GM18511 (cell line): ENCODE results near the gene SELENOS.

Experiments
- ATAC-seq: cut with Tn5 transposase; IDR thresholded peaks from one replicate; pipeline ENCODE4 v1.9.1; 2021; ENCODE audit warnings: mild to moderate bottlenecking, moderate library complexity; ENCODE audit not compliant: unreplicated experiment

Gene SELENOS

GRCh38 chr15:101251830-101252820 lies 25.2 kb downstream of the SELENOS start, which contains the start of gene CHSY1:
Gene CHSY1, minus strand, starts transcription at chr15:101252048. Its CDS starts 592 bp downstream, at chr15:101251456.
- peak; percentile 78 for ATAC-seq

- ATAC-seq = peak; percentile 30
Observed at GRCh38 chr15:101250873-101251829, 26.1 kb downstream of the SELENOS start.

DNA sequence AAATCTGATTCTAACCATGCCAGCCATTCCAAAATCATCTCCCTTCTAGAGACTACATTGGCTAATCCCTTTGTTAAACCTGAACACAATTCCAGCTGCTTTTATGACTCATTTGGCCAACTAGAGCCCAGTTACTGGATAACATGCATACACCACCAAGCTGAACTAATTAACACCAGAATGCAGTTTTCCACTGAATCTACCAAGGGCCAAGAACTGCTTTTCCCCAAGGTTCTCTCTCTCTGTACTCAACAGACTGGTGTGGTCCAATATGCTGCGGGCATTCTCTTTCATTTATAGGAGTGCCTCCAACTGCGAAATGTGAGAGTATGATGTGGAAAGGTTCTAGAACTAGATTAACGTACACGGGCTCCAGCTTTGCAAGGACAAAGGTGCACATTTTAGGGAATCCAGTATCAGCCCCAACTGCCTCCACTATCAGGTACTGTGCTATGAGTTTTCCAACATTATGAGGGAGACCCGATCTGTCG lies 26.9 kb downstream of the SELENOS start:
- no peak for ATAC-seq

DNA sequence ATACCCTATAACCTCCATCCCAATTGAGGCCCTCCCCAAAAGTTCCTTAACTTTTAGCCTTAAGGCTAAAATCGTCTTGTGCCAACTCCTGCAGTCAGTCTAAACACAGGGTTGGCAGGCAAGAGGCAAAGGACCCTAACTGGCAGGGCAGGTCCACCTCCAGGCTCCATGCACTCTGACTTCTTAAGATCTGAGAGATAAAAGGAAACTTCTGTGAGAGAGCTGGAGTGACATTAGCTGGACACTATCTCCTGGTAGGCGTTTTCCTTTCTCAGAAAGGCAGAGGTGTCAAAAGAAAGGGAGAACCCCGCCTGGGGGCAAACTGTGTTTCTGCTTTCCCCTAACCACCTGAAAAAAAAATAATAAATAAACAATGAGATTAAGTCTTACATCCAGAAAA lies 29.0 kb downstream of the SELENOS start:
- ATAC-seq = no peak

GRCh38 chr15:101246824-101247745 lies 30.2 kb downstream of the SELENOS start:
- no peak for ATAC-seq

DNA sequence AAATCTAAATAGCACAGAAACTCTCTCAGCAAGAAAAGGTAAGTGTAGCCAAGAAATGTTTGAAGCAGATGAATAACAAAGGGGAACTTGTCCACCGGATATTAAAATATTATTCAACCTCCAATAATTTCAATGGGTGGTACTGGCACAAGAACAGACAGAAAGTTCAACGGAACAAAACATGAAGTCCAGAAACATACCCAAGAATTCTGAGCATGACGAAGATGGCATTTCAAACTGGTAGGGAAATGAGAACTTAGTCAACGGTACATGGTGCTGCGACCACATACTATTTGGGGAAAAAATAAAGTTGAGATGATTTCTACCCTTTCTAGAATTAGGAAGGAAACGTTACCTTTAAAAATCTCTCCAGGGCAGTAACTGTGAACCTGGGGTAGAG lies 30.9 kb downstream of the SELENOS start:
- ATAC-seq = no peak

GRCh38 chr15:101244889-101245668 lies 32.2 kb downstream of the SELENOS start:
- no peak for ATAC-seq

- no peak for ATAC-seq
Observed at GRCh38 chr15:101244036-101244781, 33.1 kb downstream of the SELENOS start.

- ATAC-seq = no peak
Observed at GRCh38 chr15:101243420-101243819, 33.9 kb downstream of the SELENOS start.

- ATAC-seq = no peak
Observed at GRCh38 chr15:101242999-101243336, 34.3 kb downstream of the SELENOS start.

DNA sequence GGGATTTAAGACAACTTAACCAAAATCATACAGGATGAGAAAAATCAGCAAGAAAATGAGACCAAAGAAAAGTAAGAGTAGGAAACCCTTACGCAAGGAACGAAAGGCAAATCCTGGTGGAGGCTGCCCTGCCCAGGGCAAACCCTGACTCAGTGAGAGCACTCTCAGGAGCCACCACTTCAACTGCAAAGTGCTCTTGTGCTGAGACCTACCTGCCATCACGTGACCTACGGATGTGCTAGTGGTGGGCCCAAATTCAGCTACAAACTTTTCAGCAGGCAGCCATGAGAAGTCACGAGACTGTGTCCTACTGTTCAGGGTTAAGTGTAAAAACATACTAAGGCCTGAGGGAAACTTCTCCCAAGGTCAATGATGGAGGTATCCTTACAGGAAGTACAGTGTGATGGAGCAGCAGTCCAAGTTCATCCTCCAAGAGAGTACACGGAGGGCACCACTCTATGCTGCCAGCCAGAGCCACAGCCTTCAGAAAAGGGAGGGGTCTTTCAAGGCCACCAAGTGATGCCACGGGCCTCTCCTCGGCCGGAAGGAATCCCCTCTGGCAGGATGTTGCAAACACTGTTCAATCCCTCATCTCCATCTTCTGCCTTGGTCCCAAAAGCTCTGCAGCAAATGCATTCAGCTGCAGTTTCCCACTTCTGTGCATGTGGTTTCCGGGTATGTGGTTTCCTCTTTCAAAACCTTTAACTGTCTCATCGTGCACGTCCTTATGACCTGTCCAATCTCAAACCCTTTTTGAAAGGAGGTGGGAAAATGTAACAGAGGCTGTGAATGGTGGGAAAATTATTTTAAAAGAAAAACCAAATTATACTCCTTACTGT lies 34.9 kb downstream of the SELENOS start:
- ATAC-seq = peak; percentile 76

- no peak for ATAC-seq
Observed at GRCh38 chr15:101240358-101240757, 36.9 kb downstream of the SELENOS start.

DNA sequence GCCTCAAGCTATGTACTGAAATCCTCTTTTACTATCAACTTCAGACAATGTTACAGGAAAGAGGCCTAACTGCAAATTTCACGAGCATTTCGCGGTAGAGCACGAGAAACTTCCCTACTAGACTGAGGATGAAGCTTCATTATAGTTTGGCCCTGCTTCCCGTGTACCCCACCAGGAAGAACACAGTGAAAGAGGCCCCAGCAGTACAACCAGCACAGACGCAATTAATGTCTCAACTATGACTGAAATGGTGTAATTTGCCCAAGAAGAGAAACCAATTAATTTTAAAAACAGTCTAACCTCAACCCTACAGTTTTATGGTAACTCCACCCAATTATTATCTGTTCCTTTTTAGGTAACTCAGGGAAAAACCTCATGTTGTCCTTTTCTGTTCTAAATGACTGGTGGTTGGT lies 37.6 kb downstream of the SELENOS start:
- ATAC-seq = no peak

GRCh38 chr15:101237251-101237650 lies 40.0 kb downstream of the SELENOS start:
- ATAC-seq = no peak

DNA sequence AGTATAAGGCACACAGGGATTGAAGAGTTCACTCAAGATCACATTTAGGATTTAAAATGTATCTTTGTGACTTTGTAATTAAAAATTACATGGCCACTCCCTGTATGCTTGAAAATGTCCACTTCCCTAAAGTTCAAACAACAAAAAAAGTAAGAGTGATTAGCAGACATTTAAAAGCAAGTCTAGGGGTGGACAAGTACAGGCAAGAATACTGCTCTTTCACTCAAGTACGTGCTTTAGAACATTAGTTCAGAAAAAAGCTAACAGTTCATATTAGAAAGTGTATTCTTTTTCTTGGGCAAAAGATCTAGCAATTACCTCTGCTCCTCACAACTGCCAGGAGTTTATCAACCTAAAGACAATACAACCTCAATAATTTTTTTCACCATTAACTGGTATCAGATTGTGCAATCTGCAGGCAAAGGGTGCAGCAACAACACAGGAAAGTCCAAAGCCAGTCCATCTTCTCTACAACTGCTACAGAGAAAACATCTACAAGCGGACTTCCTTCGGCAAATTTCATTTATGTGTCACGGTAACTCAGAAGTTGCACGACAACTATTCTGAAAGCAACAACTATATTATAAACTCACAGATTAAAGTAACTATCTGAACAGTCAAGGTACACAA lies 43.5 kb downstream of the SELENOS start:
- ATAC-seq = no peak

- ATAC-seq = no peak
Observed at GRCh38 chr15:101232677-101233076, 44.6 kb downstream of the SELENOS start.

- ATAC-seq = no peak
Observed at GRCh38 chr15:101228313-101228712, 49.0 kb downstream of the SELENOS start.
